Mesenchymal stem cell (in vitro differentiated cells and primary cell): ENCODE results near the gene MED9.

Experiments
- DNase-seq: peaks from one replicate; pipeline ENCODE4 v3.0.0-alpha.2; 2013
- H2AFZ ChIP-seq: one replicate; pipeline ENCODE4 v1.6.1; 2013; ENCODE audit warnings: low read depth, mild to moderate bottlenecking, control low read depth, inconsistent platforms, low read length, moderate library complexity
- H2AK5ac ChIP-seq: 2 replicates; pipeline ENCODE4 v1.6.1; 2013; ENCODE audit warnings: low read length, moderate library complexity, mild to moderate bottlenecking, inconsistent platforms; ENCODE audit not compliant: severe bottlenecking
- H2BK120ac ChIP-seq: one replicate; pipeline ENCODE4 v1.6.1; 2013; ENCODE audit warnings: low read depth, mild to moderate bottlenecking, inconsistent platforms, low read length, moderate library complexity
- H2BK12ac ChIP-seq, 2 experiments: one replicate each; pipeline ENCODE4 v1.6.1; 2013; ENCODE audit warnings: inconsistent platforms in 2 of 2, low read length in 2 of 2, mild to moderate bottlenecking in 2 of 2, moderate library complexity in 2 of 2, control low read depth in 1 of 2
- H2BK15ac ChIP-seq: one replicate; pipeline ENCODE4 v1.6.1; 2013; ENCODE audit warnings: mild to moderate bottlenecking, low read depth, inconsistent platforms; ENCODE audit not compliant: poor library complexity, severe bottlenecking
- H2BK5ac ChIP-seq: 2 replicates; pipeline ENCODE4 v1.6.1; 2013; ENCODE audit warnings: low read depth, mild to moderate bottlenecking, low read length, control low read depth, inconsistent platforms; ENCODE audit not compliant: poor library complexity, severe bottlenecking
- H3K14ac ChIP-seq, 2 experiments: one replicate each; pipeline ENCODE4 v1.6.1; 2013; ENCODE audit warnings: inconsistent platforms in 2 of 2, low read length in 2 of 2, control low read depth in 1 of 2, mild to moderate bottlenecking in 1 of 2, moderate library complexity in 1 of 2
- H3K18ac ChIP-seq, 2 experiments: one replicate each; pipeline ENCODE4 v1.6.1; 2013; ENCODE audit warnings: inconsistent platforms in 2 of 2, low read length in 2 of 2, control low read depth in 1 of 2, low read depth in 1 of 2, mild to moderate bottlenecking in 1 of 2
- H3K23ac ChIP-seq, 2 experiments: one replicate each; pipeline ENCODE4 v1.6.1; 2013; ENCODE audit warnings: inconsistent platforms in 2 of 2, low read length in 2 of 2, mild to moderate bottlenecking in 2 of 2, moderate library complexity in 2 of 2, control low read depth in 1 of 2
- H3K27ac ChIP-seq: 2 replicates; pipeline ENCODE4 v1.5.1; 2013; ENCODE audit warnings: mild to moderate bottlenecking, moderate library complexity, low read length, control low read depth, inconsistent platforms; ENCODE audit not compliant: poor library complexity, severe bottlenecking
- H3K27me3 ChIP-seq, 2 experiments: 2 replicates each; pipeline versions ENCODE4 v1.6.1 to v1.7.0; 2013; ENCODE audit warnings: low read length in 2 of 2, mild to moderate bottlenecking in 2 of 2, moderate library complexity in 2 of 2, control low read depth in 1 of 2, inconsistent platforms in 1 of 2; ENCODE audit not compliant: control insufficient read depth in 1 of 2, insufficient read depth in 1 of 2
- H3K36me3 ChIP-seq, 2 experiments: 2 replicates each; pipeline versions ENCODE4 v1.6.1 to v1.7.0; 2013; ENCODE audit warnings: low read length in 2 of 2, control low read depth in 1 of 2, inconsistent platforms in 1 of 2, low read depth in 1 of 2, mild to moderate bottlenecking in 1 of 2; ENCODE audit not compliant: insufficient read depth in 2 of 2, control insufficient read depth in 1 of 2
- H3K4ac ChIP-seq, 2 experiments: one replicate each; pipeline ENCODE4 v1.6.1; 2013; ENCODE audit warnings: inconsistent platforms in 2 of 2, low read length in 2 of 2, mild to moderate bottlenecking in 2 of 2, moderate library complexity in 2 of 2, control low read depth in 1 of 2, low read depth in 1 of 2
- H3K4me1 ChIP-seq: 2 replicates; pipeline ENCODE4 v1.6.1; 2013; ENCODE audit warnings: low read depth, low read length, control low read depth; ENCODE audit not compliant: control insufficient read depth, insufficient read depth
- H3K4me2 ChIP-seq: 2 replicates; pipeline ENCODE4 v1.6.1; 2013; ENCODE audit warnings: low read length, mild to moderate bottlenecking, inconsistent platforms; ENCODE audit not compliant: poor library complexity, severe bottlenecking
- H3K4me3 ChIP-seq, 2 experiments: 2 replicates each; pipeline versions ENCODE4 v1.5.1 to v1.7.0; 2013; ENCODE audit warnings: low read length in 2 of 2, mild to moderate bottlenecking in 2 of 2, control low read depth in 1 of 2, low read depth in 1 of 2; ENCODE audit not compliant: insufficient read depth in 1 of 2
- H3K79me1 ChIP-seq: replicated peaks from 2 replicates; pipeline ENCODE4 v1.6.1; 2013; ENCODE audit warnings: mild to moderate bottlenecking, control low read depth, low read length, inconsistent platforms; ENCODE audit not compliant: poor library complexity, severe bottlenecking
- H3K9ac ChIP-seq: 2 replicates; pipeline ENCODE4 v1.7.0; 2013; ENCODE audit warnings: mild to moderate bottlenecking, low read length, moderate library complexity
- H3K9me3 ChIP-seq: 2 replicates; pipeline ENCODE4 v1.7.0; 2013; ENCODE audit warnings: mild to moderate bottlenecking, low read length; ENCODE audit not compliant: control insufficient read depth
- H4K8ac ChIP-seq: one replicate; pipeline ENCODE4 v1.6.1; 2013; ENCODE audit warnings: inconsistent platforms, mild to moderate bottlenecking, low read length, moderate library complexity
- H4K91ac ChIP-seq: one replicate; pipeline ENCODE4 v1.6.1; 2013; ENCODE audit warnings: mild to moderate bottlenecking, low read length, inconsistent platforms
- WGBS: methylation state at CpG from one replicate; pipeline ENCODE4 v1.1.7; 2013; ENCODE audit warnings: mixed read lengths; 5-methylcytosine and 5-hydroxymethylcytosine counted together

The MED9 gene

GRCh38 chr17:17519886-17520285 is 43.1 kb downstream of the MED9 start:
- Histone ChIP-seq H3K14ac (no peak overlapping the region), H3K9me3 (no peaks in the 10 kb centered on the region), H2AK5ac (no peak overlapping the region), H3K4ac (no peak overlapping the region), H3K9ac (no peak overlapping the region), H2BK12ac (no peak overlapping the region), H4K8ac (no peak overlapping the region), H3K36me3 (peaks cover 3 to 30% of the 10 kb centered on the region in 2 experiments), H2BK120ac (no peak overlapping the region), H3K4me1 (peaks cover 22% of the 10 kb centered on the region), H3K18ac (no peak overlapping the region), H3K27me3 (peaks cover 4 to 8% of the 10 kb centered on the region in 2 experiments), H3K23ac (no peak overlapping the region), H2AFZ (no peak overlapping the region), H2BK5ac (no peak overlapping the region), H3K79me1 (no peaks in the 10 kb centered on the region), H2BK15ac (no peak overlapping the region), H4K91ac (no peak overlapping the region), H3K27ac (no peak overlapping the region), H3K4me2 (no peak overlapping the region), H3K4me3 (no peak overlapping the region)
- 90% methylated on average over 9 of the region's 10 CpGs for WGBS
- DNase-seq = no peak

GRCh38 chr17:17520599-17521232 is 43.9 kb downstream of the MED9 start:
- Histone ChIP-seq H3K4me1 (peaks cover 16% of the 10 kb centered on the region), H4K8ac (no peak overlapping the region), H3K9me3 (no peaks in the 10 kb centered on the region), H3K79me1 (no peaks in the 10 kb centered on the region), H3K27me3 (peaks cover 4 to 8% of the 10 kb centered on the region in 2 experiments), H3K36me3 (peaks cover 3 to 30% of the 10 kb centered on the region in 2 experiments), H3K9ac (no peak overlapping the region), H3K23ac (no peak overlapping the region), H3K14ac (no peak overlapping the region), H2BK15ac (no peak overlapping the region), H4K91ac (no peak overlapping the region), H2BK5ac (no peak overlapping the region), H3K4me2 (no peak overlapping the region), H2AK5ac (no peak overlapping the region), H2BK12ac (no peak overlapping the region), H3K4me3 (no peak overlapping the region), H3K4ac (no peak overlapping the region), H2BK120ac (no peak overlapping the region), H2AFZ (no peak overlapping the region), H3K27ac (no peak overlapping the region), H3K18ac (no peak overlapping the region)
- DNase-seq = no peak
- 88% methylated on average over 22 of the region's 22 CpGs for WGBS

GRCh38 chr17:17523001-17523730 is 46.4 kb downstream of the MED9 start:
- no peak overlapping the region for H3K4me3 ChIP-seq
- no peak overlapping the region for H4K91ac ChIP-seq
- H3K9me3 ChIP-seq = no peaks in the 10 kb centered on the region
- H3K27me3 ChIP-seq = peaks cover 4 to 8% of the 10 kb centered on the region in 2 experiments
- H3K36me3 ChIP-seq = peaks cover 3 to 28% of the 10 kb centered on the region in 2 experiments
- no peak overlapping the region for H3K18ac ChIP-seq
- H3K4me2 ChIP-seq = no peak overlapping the region
- H3K4ac ChIP-seq = no peak overlapping the region
- no peak overlapping the region for H2BK15ac ChIP-seq
- peaks cover 1% of the 10 kb centered on the region for H3K79me1 ChIP-seq
- peaks cover 10% of the 10 kb centered on the region for H3K4me1 ChIP-seq
- DNase-seq = no peak
- no peak overlapping the region for H2AFZ ChIP-seq
- no peak overlapping the region for H3K23ac ChIP-seq
- H2BK120ac ChIP-seq = no peak overlapping the region
- H3K9ac ChIP-seq = no peak overlapping the region
- no peak overlapping the region for H3K27ac ChIP-seq
- H2AK5ac ChIP-seq = no peak overlapping the region
- no peak overlapping the region for H3K14ac ChIP-seq
- no peak overlapping the region for H2BK12ac ChIP-seq
- no peak overlapping the region for H2BK5ac ChIP-seq
- 53% methylated on average over 14 of the region's 14 CpGs for WGBS
- no peak overlapping the region for H4K8ac ChIP-seq

- H4K91ac ChIP-seq = no peak overlapping the region
- no peak overlapping the region for H4K8ac ChIP-seq
- no peak overlapping the region for H3K18ac ChIP-seq
- H3K27me3 ChIP-seq = peaks cover 0 to 8% of the 10 kb centered on the region in 2 experiments
- no peak for DNase-seq
- no peak overlapping the region for H2BK15ac ChIP-seq
- H3K4me1 ChIP-seq = peaks cover 10% of the 10 kb centered on the region
- no peak overlapping the region for H2BK5ac ChIP-seq
- no peaks in the 10 kb centered on the region for H3K9me3 ChIP-seq
- H2BK12ac ChIP-seq = no peak overlapping the region
- H3K4me2 ChIP-seq = no peak overlapping the region
- no peak overlapping the region for H2BK120ac ChIP-seq
- WGBS = 92% methylated on average over 17 of the region's 19 CpGs
- H3K36me3 ChIP-seq = peaks cover 3 to 23% of the 10 kb centered on the region in 2 experiments
- H2AK5ac ChIP-seq = no peak overlapping the region
- H2AFZ ChIP-seq = no peak overlapping the region
- no peak overlapping the region for H3K4ac ChIP-seq
- H3K14ac ChIP-seq = no peak overlapping the region
- H3K4me3 ChIP-seq = no peak overlapping the region
- H3K79me1 ChIP-seq = peaks cover 2% of the 10 kb centered on the region
- no peak overlapping the region for H3K23ac ChIP-seq
- H3K9ac ChIP-seq = no peak overlapping the region
- no peak overlapping the region for H3K27ac ChIP-seq
Measured at GRCh38 chr17:17523731-17524490, 47.1 kb downstream of the MED9 start.
